Right lobe of liver (tissue), 4 donors: Measurements from ENCODE around the gene PTPRD.

ENCODE experiments used
- POLR2A ChIP-seq: fragments of 450-650 bp; IDR thresholded peaks from one replicate; pipeline ENCODE4 v1.6.1; 2017; ENCODE audit warnings: antibody characterized with exemption, mild to moderate bottlenecking
- TF ChIP-seq, protein P1 (sequence below), 4 donors: fragments of 200-600 bp in 3 of 4; fragments of 450-650 bp in 1 of 4; IDR thresholded peaks; one replicate each; pipeline versions ENCODE4 v1.5.1 to v1.8.0; 2016 to 2022; ENCODE audit warnings: antibody characterized with exemption in 4 of 4, mild to moderate bottlenecking in 2 of 4
- donor health status: DM: no; HTN: no; CAD: no.
- donor health status: DM: no; HTN: no; CAD: no.
- donor health status: DM: no; HTN: yes; CAD: no.

DNA sequence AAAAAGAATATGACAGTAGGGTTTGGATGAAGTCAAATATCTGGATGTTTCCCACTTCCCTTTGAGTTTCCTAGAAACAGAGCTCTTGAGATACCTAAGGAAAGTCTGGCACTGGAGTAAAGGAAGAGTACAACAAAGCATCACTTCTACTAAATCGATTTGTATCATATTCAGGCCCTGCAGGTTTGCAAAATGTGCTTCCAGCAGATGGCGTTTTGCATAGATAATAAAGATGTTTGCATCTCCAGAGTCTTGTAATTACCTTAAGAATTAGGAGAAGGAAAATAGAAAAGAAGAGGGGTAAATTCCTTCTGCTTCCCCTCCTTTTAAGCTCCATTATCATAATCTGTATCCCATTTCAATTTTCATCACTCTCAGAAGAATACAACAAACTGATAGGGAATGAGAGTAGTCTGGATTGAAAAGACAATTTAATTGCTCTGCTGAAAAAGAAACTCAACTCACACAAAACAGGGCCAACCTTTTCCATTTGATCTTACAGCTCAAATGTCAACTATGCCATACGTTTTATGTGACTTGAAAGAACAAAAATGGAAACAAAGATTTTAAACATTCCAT lies 380.4 kb downstream of the PTPRD start:
- TF ChIP-seq POLR2A: no peak
- TF ChIP-seq, protein P1, sequence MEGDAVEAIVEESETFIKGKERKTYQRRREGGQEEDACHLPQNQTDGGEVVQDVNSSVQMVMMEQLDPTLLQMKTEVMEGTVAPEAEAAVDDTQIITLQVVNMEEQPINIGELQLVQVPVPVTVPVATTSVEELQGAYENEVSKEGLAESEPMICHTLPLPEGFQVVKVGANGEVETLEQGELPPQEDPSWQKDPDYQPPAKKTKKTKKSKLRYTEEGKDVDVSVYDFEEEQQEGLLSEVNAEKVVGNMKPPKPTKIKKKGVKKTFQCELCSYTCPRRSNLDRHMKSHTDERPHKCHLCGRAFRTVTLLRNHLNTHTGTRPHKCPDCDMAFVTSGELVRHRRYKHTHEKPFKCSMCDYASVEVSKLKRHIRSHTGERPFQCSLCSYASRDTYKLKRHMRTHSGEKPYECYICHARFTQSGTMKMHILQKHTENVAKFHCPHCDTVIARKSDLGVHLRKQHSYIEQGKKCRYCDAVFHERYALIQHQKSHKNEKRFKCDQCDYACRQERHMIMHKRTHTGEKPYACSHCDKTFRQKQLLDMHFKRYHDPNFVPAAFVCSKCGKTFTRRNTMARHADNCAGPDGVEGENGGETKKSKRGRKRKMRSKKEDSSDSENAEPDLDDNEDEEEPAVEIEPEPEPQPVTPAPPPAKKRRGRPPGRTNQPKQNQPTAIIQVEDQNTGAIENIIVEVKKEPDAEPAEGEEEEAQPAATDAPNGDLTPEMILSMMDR (IDR thresholded peaks at IDR 0.05): peak in 3 of 4 donors; percentile 30 to 36 (median 32)
